ENCODE measurements around the gene PODNL1.
A peak's percentile ranks its signal among the peaks of the same experiment; 100 is the strongest.

PODNL1 gene, protein sequence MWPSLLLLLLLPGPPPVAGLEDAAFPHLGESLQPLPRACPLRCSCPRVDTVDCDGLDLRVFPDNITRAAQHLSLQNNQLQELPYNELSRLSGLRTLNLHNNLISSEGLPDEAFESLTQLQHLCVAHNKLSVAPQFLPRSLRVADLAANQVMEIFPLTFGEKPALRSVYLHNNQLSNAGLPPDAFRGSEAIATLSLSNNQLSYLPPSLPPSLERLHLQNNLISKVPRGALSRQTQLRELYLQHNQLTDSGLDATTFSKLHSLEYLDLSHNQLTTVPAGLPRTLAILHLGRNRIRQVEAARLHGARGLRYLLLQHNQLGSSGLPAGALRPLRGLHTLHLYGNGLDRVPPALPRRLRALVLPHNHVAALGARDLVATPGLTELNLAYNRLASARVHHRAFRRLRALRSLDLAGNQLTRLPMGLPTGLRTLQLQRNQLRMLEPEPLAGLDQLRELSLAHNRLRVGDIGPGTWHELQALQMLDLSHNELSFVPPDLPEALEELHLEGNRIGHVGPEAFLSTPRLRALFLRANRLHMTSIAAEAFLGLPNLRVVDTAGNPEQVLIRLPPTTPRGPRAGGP

DNA sequence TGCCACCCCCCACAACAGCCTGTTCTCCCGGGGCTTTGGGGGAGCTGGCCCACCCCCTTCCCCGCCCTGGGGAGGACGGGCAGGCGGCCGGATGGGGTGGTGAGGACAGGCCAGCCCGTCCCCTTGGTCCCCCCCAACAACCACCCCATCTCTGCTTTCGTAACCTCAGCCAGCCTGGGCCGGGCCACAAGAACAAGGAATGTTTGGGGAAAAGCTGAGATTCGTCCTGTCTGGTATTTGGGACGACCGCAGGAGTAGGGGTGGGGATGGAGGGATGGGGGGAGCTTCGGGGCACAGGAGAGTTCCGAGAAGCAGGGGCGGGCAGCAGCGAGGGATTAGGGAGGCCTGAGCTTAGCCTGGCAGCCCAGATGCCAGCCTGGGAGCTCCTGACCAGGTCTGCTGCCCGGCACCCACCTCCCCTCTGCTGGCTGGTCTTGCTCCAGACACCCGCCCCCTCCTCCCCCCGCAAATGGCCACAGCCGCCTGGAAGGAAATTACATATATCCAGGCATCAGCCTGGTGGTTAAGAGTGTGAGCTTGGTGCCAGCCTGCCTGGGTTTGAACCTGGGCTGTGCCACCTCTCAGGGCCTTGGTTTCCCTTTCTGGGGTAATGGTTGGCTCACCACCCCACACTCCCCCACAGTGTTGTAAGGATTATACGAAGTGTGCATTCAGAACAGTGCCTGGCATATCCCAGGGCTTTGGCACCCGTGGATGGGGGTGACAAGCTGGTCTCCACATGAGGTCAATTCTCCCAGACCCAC lies at the start of gene PODNL1:
PODNL1 (minus strand) TSS at position 117 of the 764 bp plus-strand sequence. CDS start 236 bp downstream, outside the sequence.
- DNase-seq (ENCODE audit: low read depth in 2 of 2, low spot score in 1 of 2) = no peak

DNA sequence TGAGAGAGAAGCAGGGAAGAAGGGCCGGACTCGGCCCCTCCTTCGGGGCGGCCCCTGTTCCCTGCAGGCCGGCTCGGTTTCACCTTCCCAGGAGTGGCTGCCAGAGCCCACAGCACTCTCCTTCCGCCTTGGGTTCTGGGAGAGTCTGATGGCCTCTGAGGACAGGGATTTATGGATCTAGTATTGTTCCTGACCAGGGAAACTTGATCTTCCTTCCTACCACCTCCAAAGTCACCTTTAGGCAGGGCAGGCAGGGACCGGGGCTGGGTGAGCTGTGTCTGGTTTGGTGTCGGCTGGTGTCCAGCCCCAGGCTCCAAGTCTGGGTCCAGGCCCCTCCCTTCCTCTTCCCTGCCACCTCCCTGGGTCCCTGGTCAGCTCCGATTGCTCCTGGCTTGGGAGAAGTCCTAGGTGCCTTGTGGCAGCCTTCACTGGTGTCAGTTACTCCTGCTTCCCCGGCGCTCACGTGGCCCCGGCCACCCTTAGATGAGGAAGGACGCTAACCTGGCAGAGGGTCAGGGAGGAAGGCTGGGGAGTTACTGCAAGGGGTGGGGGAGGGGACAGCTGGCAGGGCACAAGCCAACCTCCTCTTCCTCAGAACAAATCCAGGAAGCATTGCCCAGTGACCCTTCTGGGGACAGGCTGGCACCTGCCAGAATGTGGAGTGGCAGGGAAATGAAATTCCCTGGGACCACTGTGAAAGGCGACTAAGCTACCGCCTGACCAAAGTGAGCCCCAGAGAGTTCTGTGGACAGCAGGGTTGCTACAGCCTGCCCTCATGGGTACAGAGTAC lies 49.1 kb upstream of the PODNL1 start:
- no peak for DNase-seq (ENCODE audit: low read depth in 2 of 2, low spot score in 1 of 2)

DNA sequence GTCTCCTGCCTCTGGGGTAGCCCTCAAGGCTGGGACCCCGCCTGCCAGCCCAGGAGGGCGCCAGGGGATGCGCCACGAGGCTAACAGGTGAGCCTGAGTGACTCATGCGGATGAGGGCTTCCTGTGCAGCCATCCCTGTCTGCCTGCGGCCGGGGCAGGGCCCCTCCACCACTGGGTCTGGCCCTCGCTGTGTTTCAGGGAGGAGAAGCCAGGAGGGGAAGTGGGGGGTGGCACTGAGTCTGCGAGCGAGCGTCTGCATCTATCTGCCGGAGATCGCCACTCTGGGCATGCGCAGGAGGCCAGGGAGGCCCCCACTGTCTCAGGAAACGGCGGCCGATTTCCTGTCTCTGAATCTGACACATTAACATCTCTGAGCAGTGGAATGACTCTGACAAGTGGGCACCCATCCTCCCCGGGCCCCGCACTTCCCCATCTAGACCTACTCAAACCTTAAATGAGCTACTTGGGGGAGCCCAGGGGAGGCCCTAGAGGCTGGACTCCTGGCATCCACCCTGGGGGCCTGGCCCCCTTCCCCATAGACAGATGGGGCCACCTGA lies 48.2 kb upstream of the PODNL1 start:
- peak; percentile 97 for DNase-seq (ENCODE audit: low read depth in 2 of 2, low spot score in 1 of 2)

DNA sequence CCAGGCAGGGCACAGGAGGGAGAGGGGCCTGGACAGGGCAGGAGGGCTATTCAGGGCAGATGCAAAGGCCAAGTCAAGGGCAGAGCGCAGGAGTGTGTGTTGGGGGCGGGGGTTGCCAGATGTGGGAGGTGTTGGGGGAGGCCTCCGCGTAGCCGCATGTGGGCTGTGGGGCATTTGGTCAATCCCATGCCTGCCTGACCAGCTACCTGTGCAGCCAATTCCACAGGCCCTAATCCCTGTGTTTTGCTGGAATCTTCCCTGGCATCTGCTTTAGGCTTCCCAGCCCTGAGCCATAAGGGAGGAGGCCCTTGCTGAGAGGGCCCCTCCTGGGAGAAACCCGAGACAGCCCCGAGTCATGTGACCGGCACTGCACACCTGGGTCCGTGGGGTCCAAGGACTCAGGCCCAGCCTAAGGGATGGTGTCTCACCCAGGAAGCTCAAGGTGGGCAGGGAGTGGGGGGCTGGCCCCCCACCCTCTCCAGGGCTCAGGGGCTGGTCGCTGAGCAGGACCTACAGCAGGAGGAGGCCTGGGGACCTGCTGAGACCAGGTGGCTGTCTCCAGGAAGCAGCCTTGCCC lies 47.6 kb upstream of the PODNL1 start:
- DNase-seq (ENCODE audit: low read depth in 2 of 2, low spot score in 1 of 2) = no peak

DNA sequence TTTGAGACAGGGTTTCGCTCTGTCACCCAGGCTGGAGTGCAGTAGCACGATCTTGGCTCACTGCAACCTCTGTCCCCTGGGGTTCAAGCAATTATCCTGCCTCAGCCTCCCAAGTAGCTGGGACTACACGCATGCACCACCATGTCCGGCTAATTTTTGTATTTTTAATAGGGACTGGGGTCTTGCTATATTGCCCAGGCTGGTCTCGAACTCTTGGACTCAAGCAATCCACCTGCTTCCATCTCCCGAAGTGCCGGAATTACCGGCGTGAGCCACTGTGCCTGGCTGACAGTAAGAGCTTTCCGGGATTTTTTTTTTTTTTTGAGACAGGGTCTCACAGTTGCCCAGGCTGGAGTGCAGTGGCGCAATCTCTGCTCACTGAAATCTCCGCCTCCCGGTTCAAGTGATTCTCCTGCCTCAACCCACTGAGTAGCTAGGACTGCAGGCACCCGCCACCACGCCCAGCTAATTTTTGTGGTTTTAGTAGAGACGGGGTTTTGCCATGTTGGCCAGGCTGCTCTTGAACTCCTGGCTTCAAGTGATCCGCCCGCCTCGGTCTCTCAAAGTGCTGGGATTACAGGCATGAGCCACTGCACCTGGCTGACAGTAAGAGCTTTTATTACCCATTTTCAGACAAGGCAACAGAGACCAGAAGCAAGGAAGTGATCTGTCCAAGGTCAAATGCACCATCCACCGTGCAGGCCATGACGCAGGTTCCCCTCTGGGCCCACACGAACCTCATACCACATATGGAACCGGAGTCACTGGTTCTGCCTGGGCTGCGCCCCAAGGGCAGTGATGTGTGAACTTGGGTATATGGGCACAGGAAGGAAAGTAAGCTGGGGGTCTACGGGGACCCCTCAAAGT lies 46.9 kb upstream of the PODNL1 start:
- DNase-seq (ENCODE audit: low read depth in 2 of 2, low spot score in 1 of 2) = no peak

DNA sequence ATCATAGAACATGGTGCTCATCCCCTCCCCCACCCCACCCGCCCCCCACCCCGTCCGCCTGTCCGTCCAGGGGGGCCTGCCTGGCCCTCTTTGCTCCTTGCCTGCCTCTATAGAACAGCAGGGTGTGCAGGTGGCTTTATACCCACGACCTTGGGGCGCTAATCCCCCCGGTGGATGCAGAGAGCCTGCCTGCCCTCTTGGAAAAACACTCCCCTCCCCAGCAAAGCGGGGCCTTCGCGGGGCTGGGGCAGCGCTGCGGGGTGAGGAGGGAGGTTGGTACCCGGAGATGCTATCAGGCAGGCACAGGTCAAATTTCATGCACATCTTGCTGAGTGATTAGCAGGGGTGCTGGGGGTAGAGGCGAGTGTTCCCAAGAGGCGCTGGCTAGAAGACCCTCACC lies 46.0 kb upstream of the PODNL1 start:
- DNase-seq (ENCODE audit: low read depth in 2 of 2, low spot score in 1 of 2) = no peak

DNA sequence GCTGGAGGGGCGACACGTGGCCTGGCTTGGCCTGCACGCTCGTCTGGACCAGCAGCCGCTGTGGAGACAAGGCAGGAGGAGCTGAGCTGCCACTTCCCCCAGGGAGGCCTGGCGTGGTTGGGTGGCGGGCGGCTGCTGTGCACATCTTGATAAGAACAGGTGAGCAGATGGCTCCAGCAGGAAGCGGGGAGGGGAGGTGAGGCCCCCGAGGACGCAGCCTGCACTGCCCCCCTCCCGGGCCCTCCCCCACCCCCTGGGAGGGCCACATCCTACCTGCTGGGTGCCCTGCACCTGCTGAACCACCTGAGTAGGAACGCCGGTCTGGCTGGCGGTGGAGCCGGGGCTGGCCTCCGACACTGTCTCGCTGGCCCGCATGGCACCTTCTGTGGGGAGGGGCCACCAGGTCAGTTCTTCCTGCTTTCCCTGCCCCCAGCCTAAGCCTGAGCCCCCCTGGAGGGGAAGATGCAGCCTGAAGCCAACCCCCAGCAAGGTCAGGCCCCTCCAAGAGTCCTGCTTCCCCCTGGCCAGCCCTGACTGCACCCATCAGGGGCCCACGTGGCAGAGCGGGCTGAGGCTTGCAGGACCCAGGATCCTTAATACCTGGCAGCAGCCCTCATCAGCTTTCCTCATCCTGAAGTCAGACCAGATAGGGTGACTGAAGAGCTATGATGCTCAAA lies 45.1 kb upstream of the PODNL1 start:
- no peak for DNase-seq (ENCODE audit: low read depth in 2 of 2, low spot score in 1 of 2)

DNA sequence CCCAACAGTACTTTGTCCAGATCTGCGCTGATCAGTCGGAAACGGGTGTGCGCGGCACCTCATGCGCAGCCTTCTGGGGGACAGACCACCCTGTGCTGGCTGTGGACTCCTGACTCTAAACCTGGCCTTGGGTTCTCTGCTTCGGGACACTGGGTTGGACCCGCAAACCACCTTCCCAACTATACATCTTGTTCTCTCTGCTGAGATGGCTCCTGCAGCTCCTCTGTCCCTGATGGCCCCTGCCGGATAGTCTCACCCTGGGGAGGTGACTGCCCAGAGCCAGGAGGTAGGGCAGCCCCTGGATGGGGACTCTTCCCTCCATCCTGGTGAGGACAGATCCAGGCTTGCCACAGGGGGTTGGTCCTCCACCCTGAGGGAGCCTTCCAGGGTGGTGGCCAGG lies 44.6 kb upstream of the PODNL1 start:
- DNase-seq (ENCODE audit: low read depth in 2 of 2, low spot score in 1 of 2) = no peak

DNA sequence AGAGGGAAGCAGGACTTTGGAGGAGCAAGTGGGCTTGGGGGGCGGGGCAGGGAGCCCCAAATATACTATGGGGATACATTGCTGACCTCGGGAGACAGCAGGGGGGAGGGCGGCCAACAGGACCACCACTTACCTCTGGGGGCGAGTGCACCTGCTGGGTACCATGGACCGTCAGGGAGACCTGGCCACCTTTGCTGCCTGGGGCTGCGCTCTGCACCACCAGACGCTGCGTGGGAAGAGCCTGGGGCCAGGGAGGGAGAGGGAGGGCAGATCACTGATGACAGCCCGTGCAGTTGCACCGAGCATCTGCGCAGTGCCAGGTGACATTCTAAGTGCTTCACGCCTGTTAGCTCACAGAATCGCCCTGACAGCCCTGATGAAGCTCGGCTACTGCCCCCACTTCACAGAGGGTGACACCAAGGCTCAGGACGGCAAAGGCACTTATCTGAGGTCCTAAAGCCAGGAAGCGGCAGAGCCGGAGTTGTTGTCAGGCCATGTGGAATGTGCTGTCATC lies 43.8 kb upstream of the PODNL1 start:
- DNase-seq (ENCODE audit: low read depth in 2 of 2, low spot score in 1 of 2) = no peak

DNA sequence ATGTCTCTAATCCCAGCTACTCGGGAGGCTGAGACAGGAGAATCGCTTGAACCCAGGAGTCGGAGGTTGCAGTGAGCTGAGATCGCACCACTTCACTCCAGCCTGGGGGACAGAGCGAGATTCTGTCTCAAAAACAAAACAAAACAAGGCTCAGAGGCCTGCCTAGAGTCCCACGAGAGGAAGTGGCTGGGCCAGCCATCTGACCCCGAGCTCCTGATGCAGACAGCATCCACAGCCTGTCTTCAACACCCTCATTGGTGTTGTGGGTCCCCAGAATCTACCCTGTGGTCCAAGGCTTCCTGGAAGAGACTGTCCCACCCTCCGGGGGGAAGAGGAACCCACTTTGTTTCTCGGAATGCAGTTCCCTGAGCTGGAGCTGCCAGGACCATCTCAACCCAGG lies 43.2 kb upstream of the PODNL1 start:
- DNase-seq (ENCODE audit: low read depth in 2 of 2, low spot score in 1 of 2) = no peak

DNA sequence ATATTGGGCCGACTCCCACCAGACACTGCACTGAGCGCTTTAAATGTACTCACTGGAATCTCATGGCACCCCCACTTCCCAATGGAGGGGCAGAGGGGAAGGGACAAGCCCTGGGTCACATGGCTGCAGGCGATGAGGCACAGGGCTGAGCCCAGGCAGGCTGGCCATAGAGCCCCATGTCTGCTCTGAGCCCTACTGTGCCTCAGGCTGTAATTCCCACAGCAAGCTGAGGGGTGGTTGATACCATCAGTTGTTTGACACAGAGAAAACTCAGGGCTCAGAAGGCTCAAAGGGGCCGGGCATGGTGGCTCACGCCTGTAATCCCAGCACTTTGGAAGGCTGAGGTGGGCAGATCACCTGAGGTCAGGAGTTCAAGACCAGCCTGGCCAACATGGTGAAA lies 42.8 kb upstream of the PODNL1 start:
- no peak for DNase-seq (ENCODE audit: low read depth in 2 of 2, low spot score in 1 of 2)

DNA sequence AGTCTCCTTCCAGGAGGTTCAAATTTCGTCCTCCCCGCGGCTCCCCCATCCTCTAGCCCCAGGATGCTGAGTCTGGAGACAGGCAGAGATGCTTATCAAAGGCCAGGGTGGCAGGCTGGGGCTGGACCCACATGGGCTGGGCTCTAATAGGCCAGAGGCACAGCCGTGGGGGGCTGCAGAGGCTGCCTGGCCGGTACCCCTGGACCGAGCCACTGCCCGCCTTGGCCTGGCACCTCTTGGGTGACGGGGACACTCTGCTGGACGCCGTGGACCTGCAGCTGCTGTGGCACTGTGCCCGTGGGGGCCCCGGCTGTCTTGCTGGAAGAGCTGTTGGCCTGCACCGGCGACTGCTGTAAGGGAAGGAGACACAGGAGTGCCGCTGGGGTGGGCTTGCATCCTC lies 42.1 kb upstream of the PODNL1 start:
- DNase-seq (ENCODE audit: low read depth in 2 of 2, low spot score in 1 of 2) = no peak

DNA sequence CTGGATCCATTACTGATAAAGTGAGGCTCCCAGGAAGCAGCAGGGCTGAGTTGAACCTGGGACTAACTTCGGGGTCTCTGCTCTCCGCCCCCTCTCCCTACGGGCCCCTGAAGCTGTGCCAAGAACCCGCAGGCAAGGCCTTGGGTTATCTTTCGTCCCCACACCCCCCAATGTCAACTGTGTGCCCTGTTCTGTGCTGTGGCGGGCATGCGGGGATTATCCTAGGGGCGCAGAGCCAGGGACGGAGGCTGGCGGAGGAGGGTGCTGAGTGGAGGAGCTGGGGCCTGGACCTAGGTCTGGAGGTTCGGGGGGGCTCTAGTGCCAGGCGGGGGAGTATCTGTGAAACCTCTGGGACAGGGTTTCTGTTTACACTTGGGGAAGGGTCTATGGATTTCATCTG lies 41.5 kb upstream of the PODNL1 start:
- DNase-seq (ENCODE audit: low read depth in 2 of 2, low spot score in 1 of 2) = no peak

DNA sequence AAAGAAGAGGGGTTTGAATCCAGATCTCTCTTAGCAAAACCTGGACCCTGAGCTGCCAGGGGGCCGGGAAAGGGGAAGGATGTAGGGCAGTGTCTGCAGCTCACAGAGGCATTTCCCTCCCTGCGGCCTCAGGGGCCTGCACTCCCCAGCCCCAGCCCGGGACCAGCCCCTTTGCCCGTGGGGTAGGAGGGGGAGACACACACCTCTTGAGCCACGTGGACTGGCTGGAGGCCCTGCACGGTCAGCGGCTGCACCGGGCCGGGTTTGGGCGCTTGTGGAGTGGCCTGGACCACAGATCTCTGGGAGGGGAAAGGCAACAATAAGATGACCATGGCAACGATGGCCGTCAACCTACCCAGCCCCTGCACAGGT lies 41.0 kb upstream of the PODNL1 start:
- no peak for DNase-seq (ENCODE audit: low read depth in 2 of 2, low spot score in 1 of 2)

DNA sequence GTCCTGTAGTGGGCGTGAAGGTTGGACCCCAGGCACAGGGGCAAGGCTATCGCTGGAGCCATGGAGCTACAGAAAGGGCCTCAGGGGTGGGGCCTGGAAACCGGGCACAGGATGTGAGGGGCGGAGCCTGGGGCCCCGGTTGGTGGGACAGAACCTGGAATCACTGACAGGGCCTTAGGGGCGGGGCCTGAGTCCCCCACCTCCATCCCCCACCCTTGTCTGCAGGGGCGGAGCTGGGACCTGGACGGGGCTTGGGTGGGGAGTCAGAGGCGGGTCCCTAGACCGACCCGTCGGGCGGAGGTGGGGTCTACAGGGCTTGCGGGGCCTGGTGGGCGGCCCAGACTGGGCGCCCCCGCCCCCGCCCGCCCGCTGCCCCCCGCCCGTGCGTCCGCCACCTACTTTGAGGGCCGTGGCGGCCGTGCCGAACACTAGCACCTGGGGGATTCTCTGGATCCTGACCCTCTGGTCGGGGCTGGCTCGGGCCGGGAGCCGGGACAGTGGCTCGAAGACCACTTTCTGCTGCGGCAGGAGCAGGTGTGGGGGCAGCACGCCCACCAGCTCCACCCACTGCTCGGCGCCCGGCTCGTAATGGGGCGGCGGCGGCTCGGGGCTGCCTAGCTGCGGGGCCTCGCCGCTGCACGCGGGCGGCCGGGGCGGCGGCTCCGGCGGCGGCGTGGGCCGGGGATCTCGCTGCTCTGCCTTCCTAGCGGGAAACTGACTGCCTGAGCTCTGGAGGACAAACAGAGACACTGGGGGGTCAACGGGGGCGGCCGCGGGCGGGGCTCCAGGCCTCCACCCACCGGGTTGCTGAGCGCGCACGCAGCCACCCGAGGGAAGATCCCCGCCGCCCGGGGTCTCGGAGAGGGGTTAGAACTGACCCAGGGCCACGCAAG lies 40.4 kb upstream of the PODNL1 start:
- no peak for DNase-seq (ENCODE audit: low read depth in 2 of 2, low spot score in 1 of 2)

DNA sequence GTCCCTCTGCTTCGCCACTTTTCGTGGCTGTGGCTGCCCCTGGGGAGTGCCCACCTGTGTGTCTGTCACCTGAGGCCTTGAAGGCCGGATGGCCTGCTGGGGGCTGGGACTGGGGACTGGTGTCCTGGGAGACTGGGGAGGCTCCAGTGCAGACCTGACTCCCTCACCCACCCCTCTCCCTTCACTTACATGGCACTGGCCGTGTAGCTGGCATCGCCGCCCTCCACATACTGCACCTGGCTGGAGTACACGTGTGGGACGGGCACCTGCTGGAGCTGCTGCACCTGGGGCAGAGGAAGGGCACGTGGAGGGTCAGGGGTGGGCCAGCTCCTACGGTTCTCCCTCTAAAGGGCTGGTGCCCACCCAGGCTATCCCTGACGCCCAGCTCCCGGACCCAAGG lies 39.6 kb upstream of the PODNL1 start:
- no peak for DNase-seq (ENCODE audit: low read depth in 2 of 2, low spot score in 1 of 2)

DNA sequence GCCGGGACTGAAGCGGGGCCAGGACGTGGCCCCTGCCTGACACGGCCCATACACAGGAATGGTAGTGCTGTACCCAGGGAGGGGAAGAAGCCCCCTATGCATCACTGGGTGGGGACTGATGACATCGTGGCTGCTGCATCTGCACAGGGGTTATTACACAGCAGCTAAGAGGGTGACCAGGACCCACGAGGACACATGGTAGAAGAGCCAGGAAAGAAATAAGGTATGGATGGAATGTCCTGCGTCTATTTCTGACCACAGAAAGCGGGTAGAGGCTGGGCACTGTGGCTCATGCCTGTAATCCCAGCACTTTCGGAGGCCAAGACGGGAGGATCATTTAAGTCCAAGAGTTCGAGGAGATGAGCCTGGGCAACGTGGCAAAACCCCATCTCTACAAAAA lies 38.2 kb upstream of the PODNL1 start:
- no peak for DNase-seq (ENCODE audit: low read depth in 2 of 2, low spot score in 1 of 2)

DNA sequence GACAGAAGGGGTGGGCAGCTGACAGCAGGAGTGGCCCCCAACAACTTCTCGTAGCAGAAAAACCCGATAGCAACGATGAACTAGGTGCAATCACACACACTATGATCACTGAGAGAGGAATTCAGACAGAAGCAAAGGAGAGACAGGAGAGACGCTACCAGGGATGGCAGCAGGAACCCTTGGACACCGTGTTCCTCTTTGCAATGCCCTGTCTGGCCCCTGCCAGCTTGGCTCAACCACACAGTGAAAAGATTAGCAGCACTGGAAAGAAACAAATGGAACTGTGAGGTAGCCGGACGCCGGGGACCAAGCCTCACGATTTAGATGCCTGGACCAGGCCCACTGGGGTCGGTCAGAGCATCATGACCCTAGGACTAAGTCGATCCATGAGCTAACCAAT lies 37.7 kb upstream of the PODNL1 start:
- no peak for DNase-seq (ENCODE audit: low read depth in 2 of 2, low spot score in 1 of 2)

Measured in stimulated activated CD8-positive, alpha-beta memory T cell treated with anti-CD3 and anti-CD28 coated beads, Interleukin-4, amount 100 ng/mL, for 4 hours (primary cell).